HG03060 (cell line): ENCODE results near the gene TFF3.

Source experiments
- ATAC-seq: cut with Tn5 transposase; IDR thresholded peaks from one replicate; pipeline ENCODE4 v1.9.1; 2021; ENCODE audit warnings: low read depth, moderate number of reproducible peaks; ENCODE audit not compliant: unreplicated experiment

TFF3 gene

GRCh38 chr21:42315296-42315891 is at the start of gene TFF3:
Gene TFF3 (minus strand): TSS chr21:42315409. CDS start chr21:42315374, 35 bp downstream.
- ATAC-seq: no peak

DNA sequence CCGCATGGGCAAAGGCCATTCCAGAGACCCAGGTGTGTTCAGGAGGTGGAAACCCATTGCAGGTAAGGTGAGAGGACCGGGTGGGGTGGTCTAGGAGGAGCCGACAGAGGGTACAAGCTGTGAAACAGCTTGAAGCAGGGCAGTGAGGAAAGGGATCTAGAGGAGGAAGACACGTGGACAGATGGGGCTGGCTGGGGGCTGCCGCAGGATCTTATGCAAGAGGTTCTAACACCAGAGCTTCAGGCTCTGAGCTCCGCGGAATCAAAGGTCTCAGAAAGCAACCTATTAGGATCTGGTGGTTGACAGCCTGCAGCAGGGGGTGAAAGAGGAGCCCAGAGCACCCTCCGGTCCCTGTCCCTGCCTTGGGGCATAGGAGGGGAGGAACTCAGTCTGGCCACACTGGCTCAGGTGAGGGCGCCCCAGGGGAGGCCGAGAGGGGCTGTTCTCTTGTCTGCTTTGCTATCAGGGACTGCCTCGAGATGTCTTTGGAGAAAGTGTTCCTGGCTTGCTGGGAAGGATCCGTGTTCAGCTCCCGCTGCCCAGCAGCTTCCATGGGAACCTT is 49.2 kb upstream of the TFF3 start:
- ATAC-seq: no peak

DNA sequence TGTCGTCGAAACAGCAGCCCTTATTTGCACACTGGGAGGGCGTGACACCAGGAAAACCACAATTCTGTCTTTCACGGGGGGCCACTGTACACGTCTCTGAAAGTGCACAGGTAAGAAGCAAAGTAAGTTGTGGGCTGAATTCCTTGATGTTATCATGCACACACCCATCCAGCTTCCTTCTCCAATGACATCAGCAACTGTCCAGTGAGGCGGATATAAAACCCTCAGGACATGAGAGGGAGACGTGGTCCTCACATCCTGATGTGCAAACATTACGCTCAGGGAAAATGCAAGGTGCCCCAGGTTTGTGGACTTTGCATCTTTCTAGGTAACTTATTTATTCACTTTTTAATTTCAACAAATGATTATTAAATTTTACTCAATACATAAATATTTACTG is 48.1 kb upstream of the TFF3 start:
- ATAC-seq: no peak

DNA sequence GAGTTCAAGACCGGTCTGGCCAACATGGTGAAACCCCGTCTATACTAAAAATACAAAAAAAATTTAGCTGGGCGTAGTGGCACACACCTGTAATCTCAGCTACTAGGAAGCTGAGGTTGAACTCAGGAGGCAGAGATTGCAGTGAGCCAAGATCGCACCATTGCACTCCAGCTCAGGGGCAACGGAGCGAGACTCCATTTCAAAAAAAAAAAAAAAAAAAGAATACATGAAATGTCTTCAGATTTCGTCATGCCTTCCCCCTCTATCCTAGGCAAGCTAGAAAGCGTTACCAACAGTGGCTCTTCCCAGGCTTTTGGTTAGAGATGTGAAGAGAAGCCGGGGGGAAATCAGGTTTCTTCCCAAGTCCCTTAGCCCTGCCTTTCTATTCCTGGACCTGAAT is 47.5 kb upstream of the TFF3 start:
- ATAC-seq: no peak

- no peak for ATAC-seq
Observed at GRCh38 chr21:42362198-42362597, 47.0 kb upstream of the TFF3 start.

- ATAC-seq: no peak
Observed at GRCh38 chr21:42361286-42361685, 46.1 kb upstream of the TFF3 start.

- ATAC-seq: no peak
Observed at GRCh38 chr21:42360317-42360716, 45.1 kb upstream of the TFF3 start.

DNA sequence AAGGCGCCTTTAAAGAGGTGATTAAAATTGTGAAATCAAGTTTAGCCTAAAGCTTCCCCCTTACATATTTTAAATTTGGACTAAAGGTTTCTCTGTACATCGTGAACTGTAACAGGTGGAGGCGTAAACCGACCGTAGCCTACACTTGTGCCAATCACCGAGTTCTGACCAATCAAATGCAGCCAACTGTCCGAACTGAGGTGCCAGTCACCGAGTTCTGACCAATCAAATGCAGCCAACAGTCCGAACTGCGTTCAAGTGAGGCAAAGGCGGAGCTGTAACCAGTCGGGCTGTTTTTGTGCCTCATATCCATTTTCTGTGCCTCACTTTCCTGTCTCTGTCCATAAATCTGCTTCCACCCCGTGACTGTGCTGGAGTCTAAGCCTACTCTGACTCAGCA is 43.7 kb upstream of the TFF3 start:
- no peak for ATAC-seq

GRCh38 chr21:42358261-42358660 is 43.1 kb upstream of the TFF3 start:
- no peak for ATAC-seq

DNA sequence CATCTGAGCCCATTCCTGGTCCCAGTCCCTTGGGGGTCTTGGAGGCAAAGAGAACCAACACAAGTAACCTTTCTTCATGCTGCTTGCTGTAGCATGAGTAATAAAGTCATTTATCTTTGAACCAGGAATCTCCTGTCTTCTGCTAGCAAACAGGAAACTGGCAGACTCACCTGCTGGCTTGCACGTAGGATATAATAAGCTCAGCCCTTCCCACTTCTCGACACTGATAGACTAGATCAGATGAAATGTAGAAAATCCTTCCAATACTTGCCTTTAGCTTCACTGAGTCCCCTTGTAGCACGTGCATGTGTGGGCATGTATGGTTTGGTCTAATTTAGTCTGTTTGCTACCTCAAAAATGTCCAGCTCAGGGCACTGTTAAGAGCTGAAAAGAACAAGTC is 42.1 kb upstream of the TFF3 start:
- ATAC-seq: no peak

DNA sequence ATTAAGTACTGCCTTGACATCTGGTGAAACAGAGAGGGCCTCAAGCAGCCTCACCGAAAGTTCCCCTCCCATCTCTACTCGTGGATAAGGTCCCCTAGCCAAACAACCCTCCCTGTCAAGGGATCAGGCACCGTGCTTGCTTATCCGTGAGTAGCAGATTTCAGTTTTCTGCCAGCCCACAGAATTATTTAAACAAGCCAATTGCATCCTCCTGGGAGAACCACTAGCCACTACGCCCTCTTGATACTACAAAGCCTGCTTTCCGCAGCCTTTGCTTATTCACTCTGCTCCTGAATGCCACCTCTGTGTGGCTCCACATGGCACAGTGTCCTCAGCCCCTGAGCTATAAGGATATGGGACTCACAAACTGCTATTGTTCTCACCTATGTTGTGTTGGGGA is 41.4 kb upstream of the TFF3 start:
- no peak for ATAC-seq

- ATAC-seq: no peak
Observed at GRCh38 chr21:42356046-42356445, 40.8 kb upstream of the TFF3 start.

GRCh38 chr21:42353623-42354022 is 38.4 kb upstream of the TFF3 start:
- no peak for ATAC-seq

- ATAC-seq: no peak
Observed at GRCh38 chr21:42352441-42353095, 37.4 kb upstream of the TFF3 start.

- ATAC-seq: no peak
Observed at GRCh38 chr21:42351626-42352440, 36.6 kb upstream of the TFF3 start.

DNA sequence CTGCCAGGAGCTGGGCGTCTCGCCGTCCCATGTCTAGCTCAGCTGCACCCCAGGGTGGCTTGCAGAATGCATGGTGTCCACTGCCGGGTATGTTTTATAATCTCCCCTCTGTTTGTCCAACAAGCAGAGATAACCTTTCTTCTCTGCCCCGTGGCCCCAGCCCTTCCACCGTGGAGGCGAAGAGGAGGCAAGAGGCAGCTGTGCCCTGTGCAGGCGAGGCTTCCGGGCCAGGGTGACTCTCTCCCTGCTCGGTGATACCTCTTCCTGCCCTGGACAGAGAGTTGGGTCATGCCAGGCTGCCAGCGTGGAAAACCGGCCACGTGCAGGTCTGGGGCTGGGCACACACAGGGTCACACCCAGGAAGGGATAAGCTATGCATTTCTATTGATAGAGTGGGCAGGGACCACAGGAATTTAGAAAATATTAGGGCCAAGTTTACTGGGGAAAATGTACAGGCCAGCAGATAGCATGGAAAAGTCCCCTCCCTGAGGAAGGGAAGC is 35.8 kb upstream of the TFF3 start, which contains the start of gene TFF2:
Gene TFF2 (minus strand): TSS at position 68 of the 500 bp plus-strand sequence. CDS start 37 bp downstream, at position 31.
- ATAC-seq: no peak

DNA sequence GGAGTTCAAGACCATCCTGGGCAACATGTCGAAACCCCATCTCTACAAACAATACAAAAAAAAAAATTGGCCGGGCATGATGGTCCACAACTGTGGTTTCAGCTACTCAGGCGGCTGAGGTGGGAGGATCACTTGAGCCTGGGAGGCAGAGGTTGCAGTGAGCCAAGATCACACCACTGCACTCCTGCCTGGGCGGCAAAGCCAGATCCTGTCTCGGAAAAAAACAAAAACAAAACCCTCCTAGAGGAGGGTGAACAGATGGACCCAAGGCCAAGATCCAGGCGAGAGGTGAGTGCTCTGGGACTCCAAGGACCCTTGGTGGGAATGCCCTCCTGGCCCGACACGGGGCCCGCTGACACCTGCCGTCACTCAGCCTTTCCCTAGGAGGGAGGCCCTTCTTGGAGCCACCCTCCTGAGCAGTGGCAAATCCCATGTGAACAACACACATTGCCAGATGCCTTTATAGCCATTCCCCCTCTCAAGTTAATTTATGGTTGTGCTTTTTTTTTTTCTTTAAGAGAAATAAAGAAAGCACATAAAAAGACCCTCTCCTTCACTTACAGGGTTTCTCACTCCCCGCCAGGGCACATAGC is 35.2 kb upstream of the TFF3 start:
- no peak for ATAC-seq

- ATAC-seq: no peak
Observed at GRCh38 chr21:42349420-42350317, 34.5 kb upstream of the TFF3 start.

DNA sequence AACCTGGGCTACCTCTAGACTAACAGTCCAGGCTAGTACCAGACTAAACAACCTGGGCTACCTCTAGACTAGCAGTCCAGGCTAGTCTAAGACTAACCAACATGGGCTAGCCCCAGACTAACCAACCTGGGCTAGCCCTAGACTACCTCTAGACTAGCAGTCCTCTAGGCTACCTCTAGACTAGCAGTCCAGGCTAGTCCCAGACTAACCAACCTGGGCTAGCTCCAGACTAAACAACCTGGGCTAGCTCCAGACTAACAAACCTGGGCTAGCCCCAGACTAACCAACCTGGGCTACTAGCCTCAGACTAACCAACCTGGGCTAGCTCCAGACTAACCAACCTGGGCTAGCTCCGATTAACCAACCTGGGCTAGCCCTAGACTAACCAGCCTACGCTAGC is 33.6 kb upstream of the TFF3 start:
- no peak for ATAC-seq
